ENCODE results near the gene SACM1L.

The SACM1L gene

GRCh38 chr3:45681221-45681620, 8.0 kb upstream of the SACM1L start:
- H3K9ac ChIP-seq (ENCODE audit: low read depth, low read length, poor library complexity, severe bottlenecking), result no peak overlapping the region
- peaks cover 14% of the 10 kb centered on the region for H3K4me1 ChIP-seq (ENCODE audit: insufficient read depth, low read length, poor library complexity, severe bottlenecking)
- H3K36me3 ChIP-seq (ENCODE audit: insufficient read depth, low read length), result peaks cover 26% of the 10 kb centered on the region; the same call in 1 of the 2 replicates
- no peak overlapping the region for H3K4me2 ChIP-seq (ENCODE audit: low read depth, low read length, poor library complexity, severe bottlenecking)
- no peaks in the 10 kb centered on the region for H3K79me2 ChIP-seq (ENCODE audit: insufficient read depth, low read length)
- no peak overlapping the region for H2AFZ ChIP-seq (ENCODE audit: low read length)
- H3F3A ChIP-seq (ENCODE audit: low read depth), result 0 out of 2 replicates have a peak, but pooled peaks cover 4% of the 10 kb centered on the region
- no peaks in the 10 kb centered on the region for H3K9me3 ChIP-seq (ENCODE audit: insufficient read depth, low read depth, low read length)
- no peaks in the 10 kb centered on the region for H4K20me1 ChIP-seq (ENCODE audit: insufficient read depth, low read length, poor library complexity, severe bottlenecking)
- H3K4me3 ChIP-seq (ENCODE audit: low read length, poor library complexity, severe bottlenecking), result no peak overlapping the region
- no peaks in the 10 kb centered on the region for H3K9me2 ChIP-seq (replicated peaks; ENCODE audit: low read depth, low read length)
- H3K27me3 ChIP-seq (ENCODE audit: insufficient read depth, low read length, poor library complexity, severe bottlenecking), result no peaks in the 10 kb centered on the region
- TF ChIP-seq EZH2phosphoT487 (IDR thresholded peaks at IDR 0.05; ENCODE audit: borderline replicate concordance) (no peak), CTCF (conservative IDR thresholded peaks at IDR 0.05; ENCODE audit: low read length) (no peak)

- Histone ChIP-seq H2AFZ (ENCODE audit: low read length) (no peak overlapping the region), H4K20me1 (ENCODE audit: insufficient read depth, low read length, poor library complexity, severe bottlenecking) (no peaks in the 10 kb centered on the region), H3K4me3 (ENCODE audit: low read length, poor library complexity, severe bottlenecking) (no peak overlapping the region), H3K36me3 (ENCODE audit: insufficient read depth, low read length) (peaks cover 26% of the 10 kb centered on the region; the same call in 1 of the 2 replicates), H3K4me1 (ENCODE audit: insufficient read depth, low read length, poor library complexity, severe bottlenecking) (peaks cover 8% of the 10 kb centered on the region), H3K9me3 (ENCODE audit: insufficient read depth, low read depth, low read length) (no peaks in the 10 kb centered on the region), H3F3A (ENCODE audit: low read depth) (no peaks in the 10 kb centered on the region), H3K79me2 (ENCODE audit: insufficient read depth, low read length) (no peaks in the 10 kb centered on the region), H3K4me2 (ENCODE audit: low read depth, low read length, poor library complexity, severe bottlenecking) (no peak overlapping the region), H3K9ac (ENCODE audit: low read depth, low read length, poor library complexity, severe bottlenecking) (no peak overlapping the region), H3K27me3 (ENCODE audit: insufficient read depth, low read length, poor library complexity, severe bottlenecking) (no peaks in the 10 kb centered on the region), H3K9me2 (replicated peaks; ENCODE audit: low read depth, low read length) (no peaks in the 10 kb centered on the region)
- TF ChIP-seq EZH2phosphoT487 (IDR thresholded peaks at IDR 0.05; ENCODE audit: borderline replicate concordance), result no peak
- TF ChIP-seq CTCF (conservative IDR thresholded peaks at IDR 0.05; ENCODE audit: low read length), result no peak
These were observed 7.3 kb upstream of the SACM1L start for GRCh38 chr3:45681846-45682245.

GRCh38 chr3:45682311-45682710, 6.9 kb upstream of the SACM1L start:
- no peak overlapping the region for H3K9ac ChIP-seq (ENCODE audit: low read depth, low read length, poor library complexity, severe bottlenecking)
- TF ChIP-seq EZH2phosphoT487 (IDR thresholded peaks at IDR 0.05; ENCODE audit: borderline replicate concordance) (no peak), CTCF (conservative IDR thresholded peaks at IDR 0.05; ENCODE audit: low read length) (no peak)
- peaks cover 4% of the 10 kb centered on the region for H3K4me1 ChIP-seq (ENCODE audit: insufficient read depth, low read length, poor library complexity, severe bottlenecking)
- peaks cover 25% of the 10 kb centered on the region; the same call in 1 of the 2 replicates for H3K36me3 ChIP-seq (ENCODE audit: insufficient read depth, low read length)
- no peaks in the 10 kb centered on the region for H3K79me2 ChIP-seq (ENCODE audit: insufficient read depth, low read length)
- H2AFZ ChIP-seq (ENCODE audit: low read length), result no peak overlapping the region
- no peaks in the 10 kb centered on the region for H3K9me2 ChIP-seq (replicated peaks; ENCODE audit: low read depth, low read length)
- no peak overlapping the region for H3K4me2 ChIP-seq (ENCODE audit: low read depth, low read length, poor library complexity, severe bottlenecking)
- H3F3A ChIP-seq (ENCODE audit: low read depth), result no peaks in the 10 kb centered on the region
- H3K4me3 ChIP-seq (ENCODE audit: low read length, poor library complexity, severe bottlenecking), result no peak overlapping the region
- no peaks in the 10 kb centered on the region for H4K20me1 ChIP-seq (ENCODE audit: insufficient read depth, low read length, poor library complexity, severe bottlenecking)
- no peaks in the 10 kb centered on the region for H3K9me3 ChIP-seq (ENCODE audit: insufficient read depth, low read depth, low read length)
- H3K27me3 ChIP-seq (ENCODE audit: insufficient read depth, low read length, poor library complexity, severe bottlenecking), result no peaks in the 10 kb centered on the region
